Vagina (tissue), 2 donors: ENCODE data around the gene CCP110. TPM values are rescaled to one million over a fixed set of nuclear protein-coding genes. Genes with fewer than 3 reads are reported as not detected.

Experiments
- DNase-seq, 2 donors: peaks; one replicate each; pipeline ENCODE4 v3.0.0-alpha.2; 2017; ENCODE audit errors: extremely low spot score in 2 of 2
- H3K27ac ChIP-seq: fragments of 200-600 bp; sonication (generic); one replicate; pipeline ENCODE4 v1.5.1; 2019
- H3K27me3 ChIP-seq: fragments of 200-600 bp; sonication (generic); one replicate; pipeline ENCODE4 v1.5.1; 2019
- H3K36me3 ChIP-seq, 2 donors: fragments of 200-600 bp; sonication (generic); one replicate each; pipeline ENCODE4 v1.5.1; 2017 to 2019
- H3K4me1 ChIP-seq: fragments of 200-600 bp; sonication (generic); one replicate; pipeline ENCODE4 v1.5.1; 2019
- H3K4me3 ChIP-seq, 2 donors: fragments of 200-600 bp; sonication (generic); 1 replicate in 1 of 2; 2 replicates in 1 of 2; pipeline ENCODE4 v1.5.1; 2016 to 2019
- H3K9me3 ChIP-seq: fragments of 200-600 bp; sonication (generic); one replicate; pipeline ENCODE4 v1.5.1; 2019
- POLR2A ChIP-seq, 2 donors: fragments of 450-650 bp; IDR thresholded peaks; one replicate each; pipeline ENCODE4 v1.6.1; 2017; ENCODE audit warnings: antibody characterized with exemption in 2 of 2, mild to moderate bottlenecking in 2 of 2, moderate library complexity in 2 of 2
- POLR2AphosphoS5 ChIP-seq, 2 donors: sonication (generic); formaldehyde crosslinking; IDR thresholded peaks; one replicate each; pipeline ENCODE4 v1.9.0; 2017; ENCODE audit warnings: antibody characterized with exemption in 2 of 2, mild to moderate bottlenecking in 2 of 2, low read depth in 1 of 2; ENCODE audit not compliant: insufficient read depth in 1 of 2
- intact Hi-C: fragments of 100-400 bp; cut with DNase I; formaldehyde crosslinking; loops from one replicate; pipeline ENCODE4 v1.15.1; 2023
- total RNA-seq: library from RNA; depleted of rRNA; stranded (reverse); fragments of >200 nt; gene quantifications from one replicate; pipeline ENCODE4 v1.2.3, GENCODE V29; 2016
- TF ChIP-seq, protein P1 (sequence below), 3 experiments: fragments of 450-650 bp in 2 of 3; fragments of 200-600 bp in 1 of 3; sonication (generic) in 1 of 3; IDR thresholded peaks; one replicate each; pipeline ENCODE4 v1.5.1; 2017 to 2019; ENCODE audit warnings: antibody characterized with exemption in 3 of 3, mild to moderate bottlenecking in 2 of 3, moderate library complexity in 2 of 3

CCP110 gene
- total RNA-seq, 1 donor from 2014 or later = 17.7 TPM

DNA sequence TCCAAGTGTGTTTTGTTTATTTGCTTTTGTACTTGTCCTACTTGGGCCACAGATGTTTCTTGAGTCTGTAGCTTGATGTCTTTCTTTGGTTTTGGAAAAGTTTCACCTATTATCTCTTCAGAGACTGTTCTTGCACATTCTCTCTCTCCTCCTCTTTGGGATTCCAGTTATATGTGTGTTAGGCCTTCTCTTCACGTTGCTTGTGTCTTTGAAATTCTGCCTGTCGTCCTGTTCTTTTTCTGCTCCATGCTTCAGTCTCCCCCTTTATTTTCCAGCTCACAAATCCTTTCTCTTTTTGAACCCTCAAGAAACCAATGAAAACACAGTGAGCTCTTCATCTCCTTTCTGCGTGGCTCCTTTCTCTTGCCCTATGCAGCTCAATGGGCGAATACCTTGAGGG, 39.6 kb downstream of the CCP110 start:
- intact Hi-C loops = no loop called here
- Histone ChIP-seq H3K27ac (no peak overlapping the region), H3K4me1 (no peaks in the 10 kb centered on the region), H3K4me3 (no peak overlapping the region), H3K36me3 (peaks cover 2 to 25% of the 10 kb centered on the region in 2 donors), H3K27me3 (no peaks in the 10 kb centered on the region), H3K9me3 (no peaks in the 10 kb centered on the region)
- TF ChIP-seq POLR2A (IDR thresholded peaks at IDR 0.05) (no peak), POLR2AphosphoS5 (IDR thresholded peaks at IDR 0.05; ENCODE audit: insufficient read depth in 1 of 2, low read depth in 1 of 2) (no peak)
- TF ChIP-seq, protein P1, sequence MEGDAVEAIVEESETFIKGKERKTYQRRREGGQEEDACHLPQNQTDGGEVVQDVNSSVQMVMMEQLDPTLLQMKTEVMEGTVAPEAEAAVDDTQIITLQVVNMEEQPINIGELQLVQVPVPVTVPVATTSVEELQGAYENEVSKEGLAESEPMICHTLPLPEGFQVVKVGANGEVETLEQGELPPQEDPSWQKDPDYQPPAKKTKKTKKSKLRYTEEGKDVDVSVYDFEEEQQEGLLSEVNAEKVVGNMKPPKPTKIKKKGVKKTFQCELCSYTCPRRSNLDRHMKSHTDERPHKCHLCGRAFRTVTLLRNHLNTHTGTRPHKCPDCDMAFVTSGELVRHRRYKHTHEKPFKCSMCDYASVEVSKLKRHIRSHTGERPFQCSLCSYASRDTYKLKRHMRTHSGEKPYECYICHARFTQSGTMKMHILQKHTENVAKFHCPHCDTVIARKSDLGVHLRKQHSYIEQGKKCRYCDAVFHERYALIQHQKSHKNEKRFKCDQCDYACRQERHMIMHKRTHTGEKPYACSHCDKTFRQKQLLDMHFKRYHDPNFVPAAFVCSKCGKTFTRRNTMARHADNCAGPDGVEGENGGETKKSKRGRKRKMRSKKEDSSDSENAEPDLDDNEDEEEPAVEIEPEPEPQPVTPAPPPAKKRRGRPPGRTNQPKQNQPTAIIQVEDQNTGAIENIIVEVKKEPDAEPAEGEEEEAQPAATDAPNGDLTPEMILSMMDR (IDR thresholded peaks at IDR 0.05) = no peak
- DNase-seq = no peak

DNA sequence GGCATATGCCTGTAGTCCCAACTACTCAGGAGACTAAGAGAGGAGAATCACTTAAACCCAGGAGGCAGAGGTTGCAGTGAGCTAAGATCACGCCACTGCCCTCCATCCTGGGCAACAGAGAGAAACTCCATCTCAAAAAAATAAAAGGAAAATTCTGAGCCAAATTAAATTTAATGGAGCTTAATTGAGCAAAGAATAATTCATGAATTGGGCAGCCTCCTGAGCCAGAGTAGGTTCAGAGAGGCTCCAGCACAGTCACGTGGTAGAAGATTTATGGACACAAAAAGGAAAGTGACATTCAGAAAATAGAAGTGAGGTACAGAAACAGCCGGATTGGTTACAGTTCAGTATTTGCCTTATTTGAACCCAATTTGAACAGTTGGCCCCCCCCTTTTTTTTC, 42.6 kb downstream of the CCP110 start:
- DNase-seq = no peak
- Histone ChIP-seq H3K27me3 (no peaks in the 10 kb centered on the region), H3K36me3 (peaks cover 2 to 44% of the 10 kb centered on the region in 2 donors), H3K27ac (no peak overlapping the region), H3K9me3 (no peaks in the 10 kb centered on the region), H3K4me1 (no peaks in the 10 kb centered on the region), H3K4me3 (no peak overlapping the region)
- intact Hi-C loops = no loop called here
- TF ChIP-seq, protein P1 (IDR thresholded peaks at IDR 0.05) = no peak
- TF ChIP-seq POLR2AphosphoS5 (IDR thresholded peaks at IDR 0.05; ENCODE audit: insufficient read depth in 1 of 2, low read depth in 1 of 2) (no peak), POLR2A (IDR thresholded peaks at IDR 0.05) (no peak)

DNA sequence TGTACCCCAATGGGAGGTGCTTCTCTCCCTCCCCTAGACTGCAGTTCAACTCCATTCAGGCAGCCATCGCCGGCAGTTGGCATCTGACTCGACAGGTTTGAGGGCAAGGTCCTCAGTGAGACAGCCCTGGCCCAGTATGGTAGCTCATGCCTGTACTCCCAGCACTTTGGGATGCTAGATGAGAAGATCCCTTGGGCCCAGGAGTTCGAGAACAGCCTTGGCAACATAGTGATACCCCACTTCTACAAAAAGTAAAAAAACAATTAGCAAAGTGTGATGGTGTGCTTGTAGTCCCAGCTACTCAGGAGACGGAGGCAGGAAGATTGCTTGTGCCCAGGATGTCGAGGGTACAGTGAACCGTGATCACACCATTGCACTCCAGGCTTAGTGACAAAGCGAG, 43.8 kb downstream of the CCP110 start:
- intact Hi-C loops = no loop called here
- Histone ChIP-seq H3K36me3 (peaks cover 2 to 51% of the 10 kb centered on the region in 2 donors), H3K4me3 (no peak overlapping the region), H3K27ac (no peak overlapping the region), H3K27me3 (no peaks in the 10 kb centered on the region), H3K4me1 (no peaks in the 10 kb centered on the region), H3K9me3 (no peaks in the 10 kb centered on the region)
- no peak for DNase-seq
- no peak for TF ChIP-seq POLR2A (IDR thresholded peaks at IDR 0.05)
- TF ChIP-seq, protein P1 (IDR thresholded peaks at IDR 0.05) = no peak
- no peak for TF ChIP-seq POLR2AphosphoS5 (IDR thresholded peaks at IDR 0.05; ENCODE audit: insufficient read depth in 1 of 2, low read depth in 1 of 2)

DNA sequence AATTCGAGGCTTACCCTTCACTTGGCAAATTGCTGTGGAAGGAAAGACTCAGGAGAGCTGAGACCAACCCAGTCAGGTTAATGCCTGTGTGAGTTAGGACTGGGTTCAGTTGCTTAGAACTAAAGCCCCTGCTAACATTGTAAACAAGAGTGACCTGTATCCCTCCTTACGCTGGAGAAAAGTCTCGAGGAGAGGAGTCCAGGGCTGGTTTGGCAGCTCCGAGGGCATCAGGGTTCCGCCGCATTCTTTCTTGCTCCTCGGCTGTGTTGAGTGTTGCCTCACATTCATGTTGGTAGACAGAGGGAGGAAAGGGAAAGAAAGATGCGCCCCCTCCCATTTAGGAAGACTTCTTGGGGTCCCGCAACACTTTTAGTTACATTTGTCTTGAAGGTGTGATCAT, 50.3 kb downstream of the CCP110 start:
- no peaks in the 10 kb centered on the region for H3K27me3 ChIP-seq
- no peak overlapping the region for H3K4me3 ChIP-seq
- H3K9me3 ChIP-seq = no peaks in the 10 kb centered on the region
- H3K4me1 ChIP-seq = no peaks in the 10 kb centered on the region
- no peak for DNase-seq
- intact Hi-C loops = no loop called here
- H3K27ac ChIP-seq = no peak overlapping the region
- TF ChIP-seq, protein P1 (IDR thresholded peaks at IDR 0.05) = no peak
- TF ChIP-seq POLR2A (IDR thresholded peaks at IDR 0.05) (no peak), POLR2AphosphoS5 (IDR thresholded peaks at IDR 0.05; ENCODE audit: insufficient read depth in 1 of 2, low read depth in 1 of 2) (no peak)
- peaks cover 0 to 83% of the 10 kb centered on the region in 2 donors for H3K36me3 ChIP-seq

DNA sequence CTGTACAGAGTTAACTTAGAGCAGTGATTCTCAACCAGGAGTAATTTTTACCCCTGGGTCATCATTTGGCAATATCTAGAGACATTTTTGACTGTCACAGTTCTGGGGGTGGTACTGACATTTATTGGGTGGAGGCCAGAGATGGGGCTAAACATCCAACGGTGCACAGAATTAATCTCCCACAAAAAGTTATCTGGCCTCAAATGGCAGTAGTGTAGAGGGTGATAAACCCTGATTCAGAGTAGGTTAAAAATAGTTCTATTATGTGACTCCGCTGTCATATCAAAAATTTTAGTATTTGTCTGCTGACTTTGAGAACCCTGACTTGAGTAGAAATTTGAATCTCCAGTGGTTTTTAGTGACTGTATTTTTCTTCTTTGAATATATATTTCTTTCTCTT, 50.9 kb downstream of the CCP110 start:
- Histone ChIP-seq H3K27me3 (no peaks in the 10 kb centered on the region), H3K27ac (no peak overlapping the region), H3K4me1 (no peaks in the 10 kb centered on the region), H3K9me3 (no peaks in the 10 kb centered on the region), H3K36me3 (peaks cover 0 to 84% of the 10 kb centered on the region in 2 donors), H3K4me3 (no peak overlapping the region)
- DNase-seq = no peak
- TF ChIP-seq POLR2AphosphoS5 (IDR thresholded peaks at IDR 0.05; ENCODE audit: insufficient read depth in 1 of 2, low read depth in 1 of 2) (no peak), POLR2A (IDR thresholded peaks at IDR 0.05) (no peak)
- TF ChIP-seq, protein P1 (IDR thresholded peaks at IDR 0.05) = no peak
- intact Hi-C loops = no loop called here
